WI38 (cell line): ENCODE data around the gene FIGLA.

ENCODE experiments used
- H3K4me3 ChIP-seq: 2 replicates; pipeline ENCODE4 v1.5.1; 2011; ENCODE audit warnings: low read depth, mild to moderate bottlenecking, control low read depth, low read length
- TF ChIP-seq, protein P1 (sequence below): IDR thresholded peaks from 2 replicates; pipeline ENCODE4 v1.5.1; 2012; ENCODE audit warnings: low read depth, mild to moderate bottlenecking, control low read depth, low read length

Gene FIGLA

DNA sequence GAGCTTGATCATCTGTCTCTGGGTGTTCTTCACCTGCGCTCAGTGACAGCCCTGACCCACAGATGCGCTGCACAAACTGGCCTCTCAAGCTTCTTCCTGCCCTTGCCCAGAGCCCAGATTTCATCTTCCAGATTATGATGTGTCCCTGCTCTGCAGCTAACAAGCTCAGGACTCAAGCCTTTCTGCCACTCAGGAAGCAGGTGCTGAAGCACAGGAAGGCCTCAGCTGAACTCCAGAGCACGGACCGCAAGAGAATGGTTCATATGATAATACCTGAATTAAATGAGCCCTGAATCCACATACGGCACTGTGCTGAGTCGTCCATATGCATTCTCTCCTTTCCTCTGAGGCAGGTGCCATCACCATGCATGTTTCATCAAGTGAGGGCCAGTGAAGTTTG is 41.4 kb upstream of the FIGLA start:
- no peak overlapping the region for H3K4me3 ChIP-seq
- TF ChIP-seq, protein P1, sequence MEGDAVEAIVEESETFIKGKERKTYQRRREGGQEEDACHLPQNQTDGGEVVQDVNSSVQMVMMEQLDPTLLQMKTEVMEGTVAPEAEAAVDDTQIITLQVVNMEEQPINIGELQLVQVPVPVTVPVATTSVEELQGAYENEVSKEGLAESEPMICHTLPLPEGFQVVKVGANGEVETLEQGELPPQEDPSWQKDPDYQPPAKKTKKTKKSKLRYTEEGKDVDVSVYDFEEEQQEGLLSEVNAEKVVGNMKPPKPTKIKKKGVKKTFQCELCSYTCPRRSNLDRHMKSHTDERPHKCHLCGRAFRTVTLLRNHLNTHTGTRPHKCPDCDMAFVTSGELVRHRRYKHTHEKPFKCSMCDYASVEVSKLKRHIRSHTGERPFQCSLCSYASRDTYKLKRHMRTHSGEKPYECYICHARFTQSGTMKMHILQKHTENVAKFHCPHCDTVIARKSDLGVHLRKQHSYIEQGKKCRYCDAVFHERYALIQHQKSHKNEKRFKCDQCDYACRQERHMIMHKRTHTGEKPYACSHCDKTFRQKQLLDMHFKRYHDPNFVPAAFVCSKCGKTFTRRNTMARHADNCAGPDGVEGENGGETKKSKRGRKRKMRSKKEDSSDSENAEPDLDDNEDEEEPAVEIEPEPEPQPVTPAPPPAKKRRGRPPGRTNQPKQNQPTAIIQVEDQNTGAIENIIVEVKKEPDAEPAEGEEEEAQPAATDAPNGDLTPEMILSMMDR: no peak

DNA sequence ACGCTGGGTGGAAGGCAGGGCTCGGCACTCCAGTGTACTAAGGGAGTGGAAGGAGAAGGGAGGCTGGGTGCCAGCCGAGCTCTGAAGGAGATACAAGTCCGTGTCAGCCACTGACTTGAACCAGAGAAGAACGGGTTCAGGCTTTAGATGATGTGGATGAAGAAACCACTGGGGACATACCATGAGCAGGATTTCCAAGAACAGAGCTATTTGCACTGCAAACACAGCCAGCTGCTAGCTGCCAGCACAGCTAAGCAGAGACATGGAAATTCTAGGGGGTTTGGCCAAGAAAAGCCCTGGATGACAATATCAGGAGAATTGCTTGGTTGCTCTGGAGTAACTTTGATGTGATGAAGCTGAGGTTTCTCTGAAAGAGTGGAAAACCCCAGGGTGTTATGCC is 39.9 kb upstream of the FIGLA start:
- TF ChIP-seq, protein P1: no peak
- no peak overlapping the region for H3K4me3 ChIP-seq

- H3K4me3 ChIP-seq: no peak overlapping the region
- TF ChIP-seq, protein P1: no peak
These were observed 39.5 kb upstream of the FIGLA start for GRCh38 chr2:70829916-70830315.

- H3K4me3 ChIP-seq: no peak overlapping the region
- TF ChIP-seq, protein P1: no peak
These were observed 38.7 kb upstream of the FIGLA start for GRCh38 chr2:70828914-70829824.

DNA sequence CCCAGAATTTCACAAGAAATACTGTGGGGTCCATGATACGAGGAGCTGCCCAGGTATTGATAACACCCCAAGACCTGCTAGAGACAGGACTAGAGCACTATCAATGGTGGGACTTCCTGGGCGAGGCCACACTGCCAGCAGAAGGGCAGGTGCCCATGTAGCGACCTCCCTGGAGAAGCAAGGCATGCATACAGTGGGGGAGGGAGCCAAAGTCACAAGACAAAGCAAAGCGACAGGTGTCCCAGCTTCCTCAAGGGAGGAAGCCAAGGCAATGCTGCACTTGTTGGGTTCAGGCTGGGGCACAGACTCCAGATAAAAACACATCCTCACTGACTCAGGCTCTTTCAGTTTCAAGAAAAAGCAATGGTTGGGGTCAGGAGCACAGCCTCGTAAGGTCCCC is 37.7 kb upstream of the FIGLA start:
- H3K4me3 ChIP-seq: no peak overlapping the region
- TF ChIP-seq, protein P1: no peak

- H3K4me3 ChIP-seq: no peak overlapping the region
- TF ChIP-seq, protein P1: no peak
These were observed 36.9 kb upstream of the FIGLA start for GRCh38 chr2:70827388-70827787.

- H3K4me3 ChIP-seq: no peak overlapping the region
- TF ChIP-seq, protein P1: no peak
These were observed 36.4 kb upstream of the FIGLA start for GRCh38 chr2:70826696-70827350.
